GM12878 (cell line): ENCODE data around the gene PLB1. TPM values are rescaled to one million over a fixed set of nuclear protein-coding genes. Genes with fewer than 3 reads are reported as not detected.

ENCODE experiments used
- ATAC-seq: fragments of 200-7000 bp; cut with Tn5 transposase; 3 replicates; pipeline ENCODE4 v1.9.1; 2020; ENCODE audit warnings: mild to moderate bottlenecking, moderate library complexity
- BruUV-seq: library from RNA; stranded (reverse); fragments of 400-500 nt; replicated peaks from 2 replicates; lab custom pipeline; 2021; lab: Mats Ljungman, UMichigan
- CTCF ChIA-PET: fragments of 300-600 bp; sonication (Branson Sonifier 250); formaldehyde crosslinking; extraction: SDS; loops from one replicate; lab custom pipeline; 2021; ENCODE audit warnings: inconsistent platforms; lab: Yijun Ruan, JAX
- POLR2A ChIA-PET: fragments of 350-600 bp; formaldehyde crosslinking; extraction: SDS; loops from one replicate; lab custom pipeline; 2021; ENCODE audit warnings: inconsistent platforms; lab: Charles Lee
- RAD21 ChIA-PET: fragments of 300-600 bp; sonication (Branson Sonifier 250); formaldehyde crosslinking; loops from one replicate; lab custom pipeline; 2023; ENCODE audit warnings: antibody characterized with exemption; ENCODE audit not compliant: unreplicated experiment; lab: Charles Lee
- SMC1A ChIA-PET: fragments of 300-600 bp; sonication (Branson Sonifier 250); formaldehyde crosslinking; loops from one replicate; lab custom pipeline; 2023; ENCODE audit not compliant: unreplicated experiment, uncharacterized antibody; lab: Charles Lee
- DNase-seq: peaks from one replicate; pipeline ENCODE4 v3.0.0-alpha.2; 2011; ENCODE audit warnings: low read depth, low spot score
- FAIRE-seq: peaks from 3 replicates; lab custom pipeline; 2011; peaks lifted over from hg19 to GRCh38; lab: Jason Lieb, UNC
- H2AFZ ChIP-seq: 2 replicates; pipeline ENCODE4 v1.6.0; 2011; ENCODE audit warnings: low read depth, low read length, control low read depth; ENCODE audit not compliant: control insufficient read depth
- H3K27ac ChIP-seq: 2 replicates; pipeline ENCODE4 v1.5.1; 2011; ENCODE audit warnings: control low read depth; ENCODE audit not compliant: control insufficient read depth, insufficient read depth
- H3K27me3 ChIP-seq, 2 experiments: replicated peaks in 1 of 2; 2 replicates each; pipeline versions ENCODE4 v1.6.0 to v1.6.1; 2011; ENCODE audit warnings: low read length in 1 of 2; ENCODE audit not compliant: control insufficient read depth in 2 of 2, insufficient read depth in 2 of 2
- H3K36me3 ChIP-seq, 2 experiments: 2 replicates each; pipeline ENCODE4 v1.5.1; 2011; ENCODE audit warnings: low read length in 1 of 2; ENCODE audit not compliant: control insufficient read depth in 2 of 2, insufficient read depth in 2 of 2
- H3K4me1 ChIP-seq: 2 replicates; pipeline ENCODE4 v1.6.1; 2011; ENCODE audit warnings: mild to moderate bottlenecking, low read length, moderate library complexity, mixed read lengths; ENCODE audit not compliant: control insufficient read depth, insufficient read depth
- H3K4me2 ChIP-seq: 2 replicates; pipeline ENCODE4 v1.6.0; 2011; ENCODE audit warnings: control low read depth; ENCODE audit not compliant: control insufficient read depth, insufficient read depth
- H3K4me3 ChIP-seq: fragments of 200-600 bp; sonication (generic); 2 replicates; pipeline ENCODE4 v1.5.1; 2016
- H3K79me2 ChIP-seq: 2 replicates; pipeline ENCODE4 v1.6.0; 2011; ENCODE audit warnings: low read length; ENCODE audit not compliant: control insufficient read depth, insufficient read depth
- H3K9ac ChIP-seq: 2 replicates; pipeline ENCODE4 v1.8.0; 2011; ENCODE audit warnings: low read length, control low read depth, mixed read lengths; ENCODE audit not compliant: control insufficient read depth, insufficient read depth
- H3K9me3 ChIP-seq: replicated peaks from 3 replicates; pipeline ENCODE4 v1.5.1; 2011; ENCODE audit warnings: mild to moderate bottlenecking, low read length; ENCODE audit not compliant: control insufficient read depth, insufficient read depth
- H4K20me1 ChIP-seq: 2 replicates; pipeline ENCODE4 v1.6.0; 2011; ENCODE audit not compliant: control insufficient read depth, insufficient read depth
- EZH2 ChIP-seq: IDR thresholded peaks from 2 replicates; pipeline ENCODE4 v1.6.1; 2012; ENCODE audit warnings: low read depth, mild to moderate bottlenecking, control low read depth, inconsistent platforms, low read length, borderline replicate concordance; ENCODE audit not compliant: control insufficient read depth
- HDAC2 ChIP-seq: fragments of 200-600 bp; sonication (generic); IDR thresholded peaks from 2 replicates; pipeline ENCODE4 v1.6.1; 2017
- IKZF1 ChIP-seq: fragments of 450-650 bp; conservative IDR thresholded peaks from 2 replicates; pipeline ENCODE4 v1.6.1; 2017; ENCODE audit warnings: antibody characterized with exemption, mild to moderate bottlenecking
- POLR2AphosphoS5 ChIP-seq: IDR thresholded peaks from 2 replicates; pipeline ENCODE4 v1.6.1; 2011; ENCODE audit warnings: mild to moderate bottlenecking, low read length, inconsistent platforms
- SIX5 ChIP-seq: IDR thresholded peaks from 2 replicates; pipeline ENCODE4 v1.6.1; 2011; ENCODE audit warnings: mild to moderate bottlenecking, low read depth, low read length, moderate library complexity; ENCODE audit not compliant: severe bottlenecking
- SRF ChIP-seq, 2 experiments: IDR thresholded peaks; 2 replicates each; pipeline ENCODE4 v1.6.1; 2011; ENCODE audit warnings: low read depth in 2 of 2, low read length in 2 of 2, mild to moderate bottlenecking in 1 of 2, moderate library complexity in 1 of 2
- TARDBP ChIP-seq: IDR thresholded peaks from 2 replicates; pipeline ENCODE4 v1.6.1; 2016; ENCODE audit warnings: borderline replicate concordance
- ZSCAN29 ChIP-seq: fragments of 450-650 bp; IDR thresholded peaks from 2 replicates; pipeline ENCODE4 v1.6.1; 2017; ENCODE audit warnings: mild to moderate bottlenecking, moderate library complexity
- WGBS: methylation state at CpG from one replicate; pipeline ENCODE4 v1.1.6; 2016; ENCODE audit warnings: low lambda C conversion rate; ENCODE audit not compliant: insufficient replicate concordance, insufficient coverage; ENCODE audit errors: missing lambda C conversion rate; 5-methylcytosine and 5-hydroxymethylcytosine counted together
- in situ Hi-C: fragments of 300-500 bp; cut with MboI; formaldehyde crosslinking; loops from 9 replicates; pipeline ENCODE4 v1.14.3; 2018; ENCODE audit warnings: mixed read lengths
- intact Hi-C: fragments of 100-400 bp; cut with micrococcal nuclease; formaldehyde crosslinking; loops from one replicate; pipeline ENCODE4 v1.14.2; 2022; ENCODE audit not compliant: unreplicated experiment
- polyA plus RNA-seq, 11 experiments: library from polyadenylated mRNA; depleted of rRNA in 4 of 11; unstranded in 6 of 11; stranded (reverse) in 5 of 11; fragments of >200 nt; fragmentation: Nextera tagmentation in 4 of 11; fragmentation: Illumina TruSeq in 1 of 11; extraction: Ambion mirVana in 4 of 11; extraction: Trizol in 1 of 11; gene quantifications; 1 replicate in 1 of 11; 2 replicates in 10 of 11; pipeline versions ENCODE4 v1.2.1 to v1.2.3, GENCODE V29; 2011 to 2016; ENCODE audit warnings: inconsistent platforms in 2 of 11, missing spikeins in 2 of 11, low read depth in 1 of 11
- total RNA-seq, 4 experiments: library from RNA; depleted of rRNA in 3 of 4; stranded (reverse); fragments of >200 nt in 3 of 4; fragmentation: Illumina TruSeq in 1 of 4; extraction: Trizol in 1 of 4; gene quantifications; 2 replicates each; pipeline versions ENCODE4 v1.2.1 to v1.2.3, GENCODE V29; 2013 to 2021
- TF ChIP-seq, protein P1 (sequence below): IDR thresholded peaks from 2 replicates; pipeline ENCODE4 v1.6.1; 2011; ENCODE audit warnings: borderline replicate concordance, low read depth, mild to moderate bottlenecking, moderate library complexity, low read length; ENCODE audit not compliant: insufficient read depth, poor library complexity, severe bottlenecking
- TF ChIP-seq, protein P2 (sequence below): IDR thresholded peaks from 2 replicates; pipeline ENCODE4 v1.6.1; 2012; ENCODE audit warnings: low read depth, low read length, improper control_type of control experiment
- TF ChIP-seq, protein P3 (sequence below): fragments of 450-650 bp; formaldehyde crosslinking; IDR thresholded peaks from 2 replicates; pipeline ENCODE4 v1.5.0; 2022; ENCODE audit warnings: mild to moderate bottlenecking, missing genetic modification characterization

PLB1 gene
- total and polyA plus RNA-seq, 10 of the 15 experiments (the other 5 are each of a cell fraction or from before 2014, with no cell fraction given), result 0.03 to 0.49 (median 0.28) TPM

DNA sequence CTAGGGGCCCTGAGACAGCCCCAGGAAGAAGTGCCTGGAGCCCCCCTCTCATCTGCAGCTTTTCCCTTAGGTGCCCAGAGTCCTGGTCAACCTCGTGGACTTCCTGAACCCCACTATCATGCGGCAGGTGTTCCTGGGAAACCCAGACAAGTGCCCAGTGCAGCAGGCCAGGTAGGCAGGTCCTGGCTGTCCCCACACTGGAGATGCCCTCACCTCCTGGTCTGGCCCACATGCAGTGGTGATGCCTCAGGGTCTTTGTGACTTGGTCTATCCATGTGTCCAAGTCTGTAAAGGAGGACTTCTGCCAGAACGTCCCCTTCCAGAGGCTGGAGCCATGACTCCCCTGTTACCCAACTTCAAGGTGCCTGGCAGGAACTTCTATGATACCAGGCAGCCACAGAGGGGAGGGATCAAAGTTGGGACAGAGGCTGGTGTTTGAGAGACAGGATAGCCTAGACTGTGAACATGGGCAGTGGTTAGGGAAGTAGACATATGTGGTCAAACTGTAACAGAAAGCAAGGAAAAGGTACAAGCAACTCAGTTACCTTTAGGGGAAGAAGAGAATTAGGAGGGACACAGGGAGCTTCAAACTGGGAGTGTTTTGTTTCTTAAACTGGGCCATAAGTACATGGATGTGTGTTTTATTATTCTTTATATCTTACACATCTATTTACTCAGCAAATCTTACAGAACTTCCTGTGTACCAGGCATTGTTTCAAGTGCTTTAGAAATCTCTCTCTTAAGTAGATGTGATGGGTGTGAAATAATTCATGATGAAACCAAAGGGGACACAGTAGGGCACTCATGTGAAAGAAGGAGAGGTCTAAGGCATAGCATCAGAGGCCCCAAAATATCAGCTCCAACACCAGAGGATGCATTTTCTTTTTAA is 107.1 kb downstream of the PLB1 start (continued):
- TF ChIP-seq, protein P1, sequence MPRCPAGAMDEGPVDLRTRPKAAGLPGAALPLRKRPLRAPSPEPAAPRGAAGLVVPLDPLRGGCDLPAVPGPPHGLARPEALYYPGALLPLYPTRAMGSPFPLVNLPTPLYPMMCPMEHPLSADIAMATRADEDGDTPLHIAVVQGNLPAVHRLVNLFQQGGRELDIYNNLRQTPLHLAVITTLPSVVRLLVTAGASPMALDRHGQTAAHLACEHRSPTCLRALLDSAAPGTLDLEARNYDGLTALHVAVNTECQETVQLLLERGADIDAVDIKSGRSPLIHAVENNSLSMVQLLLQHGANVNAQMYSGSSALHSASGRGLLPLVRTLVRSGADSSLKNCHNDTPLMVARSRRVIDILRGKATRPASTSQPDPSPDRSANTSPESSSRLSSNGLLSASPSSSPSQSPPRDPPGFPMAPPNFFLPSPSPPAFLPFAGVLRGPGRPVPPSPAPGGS, result no peak
- TF ChIP-seq, protein P2, sequence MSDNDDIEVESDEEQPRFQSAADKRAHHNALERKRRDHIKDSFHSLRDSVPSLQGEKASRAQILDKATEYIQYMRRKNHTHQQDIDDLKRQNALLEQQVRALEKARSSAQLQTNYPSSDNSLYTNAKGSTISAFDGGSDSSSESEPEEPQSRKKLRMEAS, result no peak

DNA sequence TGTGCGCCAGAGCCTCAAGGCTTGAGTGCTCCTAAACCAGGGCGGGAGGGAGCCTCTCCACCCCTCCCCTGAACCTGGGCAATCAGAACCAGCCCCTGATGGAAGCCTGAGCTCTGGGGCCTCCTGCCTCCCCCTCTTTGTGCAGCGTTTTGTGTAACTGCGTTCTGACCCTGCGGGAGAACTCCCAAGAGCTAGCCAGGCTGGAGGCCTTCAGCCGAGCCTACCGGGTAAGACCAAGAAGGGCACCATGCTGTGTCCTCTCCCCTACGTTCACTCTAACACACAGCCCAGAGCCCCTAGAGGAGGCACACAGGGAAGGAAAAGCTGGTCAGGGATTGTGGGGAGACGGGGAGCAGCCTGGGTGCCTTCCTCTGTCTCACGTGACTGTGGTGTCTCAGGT is 108.0 kb downstream of the PLB1 start:
- no TSS peak for BruUV-seq
- Histone ChIP-seq H3K79me2 (no peaks in the 10 kb centered on the region), H4K20me1 (no peaks in the 10 kb centered on the region), H3K9me3 (no peaks in the 10 kb centered on the region), H3K4me2 (no peak overlapping the region), H3K4me1 (no peaks in the 10 kb centered on the region), H3K4me3 (no peak overlapping the region), H3K27ac (no peak overlapping the region), H2AFZ (no peak overlapping the region), H3K9ac (no peak overlapping the region), H3K27me3 (no peaks in the 10 kb centered on the region), H3K36me3 (no peaks in the 10 kb centered on the region)
- ATAC-seq (no peak), DNase-seq (no peak), FAIRE-seq (no peak)
- ChIA-PET POLR2A (no interaction called here), CTCF (interaction anchor here (0.9 to 4.9 kb wide), 2 partner anchors 10 to 921 kb away, joined by 3 to 30 read pairs; no protein-coding TSS in a partner anchor), SMC1A (interaction anchor here (0.7 kb wide), 1 partner anchor 10 kb away, joined by 3 read pairs; no protein-coding TSS in a partner anchor), RAD21 (no interaction called here)
- intact Hi-C loops (no loop called here), in situ Hi-C loops (no loop called here)
- WGBS, result 54% methylated on average over 10 of the region's 10 CpGs
- TF ChIP-seq ZSCAN29 (no peak), SIX5 (no peak), SRF (IDR thresholded peaks at IDR 0.05; ENCODE audit: low read depth in 2 of 2, low read length in 2 of 2) (no peak), HDAC2 (no peak), IKZF1 (no peak), EZH2 (no peak), POLR2AphosphoS5 (no peak), TARDBP (no peak)
- TF ChIP-seq, protein P3, sequence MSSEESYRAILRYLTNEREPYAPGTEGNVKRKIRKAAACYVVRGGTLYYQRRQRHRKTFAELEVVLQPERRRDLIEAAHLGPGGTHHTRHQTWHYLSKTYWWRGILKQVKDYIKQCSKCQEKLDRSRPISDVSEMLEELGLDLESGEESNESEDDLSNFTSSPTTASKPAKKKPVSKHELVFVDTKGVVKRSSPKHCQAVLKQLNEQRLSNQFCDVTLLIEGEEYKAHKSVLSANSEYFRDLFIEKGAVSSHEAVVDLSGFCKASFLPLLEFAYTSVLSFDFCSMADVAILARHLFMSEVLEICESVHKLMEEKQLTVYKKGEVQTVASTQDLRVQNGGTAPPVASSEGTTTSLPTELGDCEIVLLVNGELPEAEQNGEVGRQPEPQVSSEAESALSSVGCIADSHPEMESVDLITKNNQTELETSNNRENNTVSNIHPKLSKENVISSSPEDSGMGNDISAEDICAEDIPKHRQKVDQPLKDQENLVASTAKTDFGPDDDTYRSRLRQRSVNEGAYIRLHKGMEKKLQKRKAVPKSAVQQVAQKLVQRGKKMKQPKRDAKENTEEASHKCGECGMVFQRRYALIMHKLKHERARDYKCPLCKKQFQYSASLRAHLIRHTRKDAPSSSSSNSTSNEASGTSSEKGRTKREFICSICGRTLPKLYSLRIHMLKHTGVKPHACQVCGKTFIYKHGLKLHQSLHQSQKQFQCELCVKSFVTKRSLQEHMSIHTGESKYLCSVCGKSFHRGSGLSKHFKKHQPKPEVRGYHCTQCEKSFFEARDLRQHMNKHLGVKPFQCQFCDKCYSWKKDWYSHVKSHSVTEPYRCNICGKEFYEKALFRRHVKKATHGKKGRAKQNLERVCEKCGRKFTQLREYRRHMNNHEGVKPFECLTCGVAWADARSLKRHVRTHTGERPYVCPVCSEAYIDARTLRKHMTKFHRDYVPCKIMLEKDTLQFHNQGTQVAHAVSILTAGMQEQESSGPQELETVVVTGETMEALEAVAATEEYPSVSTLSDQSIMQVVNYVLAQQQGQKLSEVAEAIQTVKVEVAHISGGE (CRISPR knock-in tag), result no peak
